Stimulated activated CD8-positive, alpha-beta memory T cell treated with anti-CD3 and anti-CD28 coated beads, Interleukin-4, amount 100 ng/mL, for 24 hours (primary cell): Measurements from ENCODE around the gene LRRC56.
A peak's percentile ranks its signal among the peaks of the same experiment; 100 is the strongest.
"Not testable (repeated sequence)": the region's sequence is repeated elsewhere in the genome, so short reads cannot be mapped to it uniquely, and the experiment has no call there.

ENCODE experiments used
- DNase-seq: peaks from one replicate; pipeline ENCODE4 v3.0.0-alpha.2; 2020; ENCODE audit warnings: low read depth

Gene LRRC56

DNA sequence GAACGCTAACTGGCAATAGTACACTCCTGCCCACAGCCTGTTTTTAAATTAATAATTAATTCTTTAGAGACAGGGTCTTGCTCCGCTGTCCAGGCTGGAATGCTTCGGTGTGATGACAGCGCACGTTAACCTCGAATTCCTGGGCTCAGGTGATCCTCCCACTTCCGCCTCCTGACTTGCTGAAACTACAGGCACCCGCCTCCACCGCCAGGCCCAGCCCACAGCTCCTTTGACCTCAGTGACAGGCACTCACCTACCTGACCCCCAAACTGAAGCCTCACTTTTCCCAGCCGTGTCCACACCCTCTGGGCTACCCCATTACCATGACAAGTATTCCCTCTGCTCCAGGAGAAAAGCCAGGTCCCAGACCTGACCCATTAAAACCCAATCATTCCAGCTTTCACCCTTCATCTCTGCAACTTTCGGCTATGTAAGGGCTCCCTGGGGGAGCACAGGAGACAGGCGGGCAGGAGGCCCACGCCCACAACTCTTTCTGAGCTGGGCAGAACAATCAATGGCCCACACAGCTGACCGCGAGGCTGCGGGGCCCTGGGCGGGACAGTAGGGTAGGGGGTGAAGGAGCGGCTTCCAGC lies 22.5 kb downstream of the LRRC56 start:
- DNase-seq, result no peak

GRCh38 chr11:560305-561147 lies 23.2 kb downstream of the LRRC56 start, which contains the start of the genes LMNTD2 and RASSF7:
LMNTD2 (minus strand) TSS chr11:560738; CDS start chr11:560716, 22 bp downstream.
RASSF7 (plus strand) TSS chr11:560970; CDS start chr11:561769, 799 bp downstream.
- peak; percentile 92 for DNase-seq

DNA sequence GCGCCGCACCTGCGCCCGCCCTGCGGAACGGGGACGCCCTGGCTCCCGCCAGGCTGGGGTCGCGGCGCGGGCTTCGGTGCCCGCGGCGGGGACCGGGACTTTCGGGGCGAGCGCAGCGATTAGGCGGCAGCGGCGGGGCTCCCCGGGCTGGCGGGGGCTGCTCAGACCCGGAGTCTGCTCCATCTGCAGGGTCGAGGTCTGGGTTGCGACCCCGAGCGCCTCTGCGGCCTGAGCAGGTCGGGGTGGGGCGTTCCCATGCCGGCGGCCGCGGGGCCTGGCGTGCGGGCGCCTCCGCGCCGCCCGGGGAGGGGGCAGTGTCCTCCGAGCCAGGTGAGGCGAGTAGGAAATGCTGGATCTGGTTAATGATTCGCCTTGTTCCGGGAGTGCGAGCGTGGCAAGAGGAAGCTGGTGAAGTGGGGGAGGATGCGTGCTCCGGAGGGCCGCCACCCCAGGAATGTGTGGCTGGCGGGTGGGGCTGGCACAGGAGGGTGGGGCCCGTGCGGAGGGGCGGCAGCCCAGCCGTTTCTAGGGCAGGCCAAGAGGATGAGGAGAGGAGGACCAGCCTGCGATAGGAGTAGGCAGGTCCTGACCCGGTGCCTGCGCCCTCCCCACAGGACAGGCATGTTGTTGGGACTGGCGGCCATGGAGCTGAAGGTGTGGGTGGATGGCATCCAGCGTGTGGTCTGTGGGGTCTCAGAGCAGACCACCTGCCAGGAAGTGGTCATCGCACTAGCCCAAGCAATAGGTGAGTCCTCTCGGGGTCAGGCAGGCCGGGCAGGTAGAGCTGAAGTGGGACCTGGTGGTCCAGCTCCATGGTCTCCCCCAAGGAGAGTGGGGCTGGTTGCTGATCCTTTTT lies 24.0 kb downstream of the LRRC56 start:
- DNase-seq, result no peak

DNA sequence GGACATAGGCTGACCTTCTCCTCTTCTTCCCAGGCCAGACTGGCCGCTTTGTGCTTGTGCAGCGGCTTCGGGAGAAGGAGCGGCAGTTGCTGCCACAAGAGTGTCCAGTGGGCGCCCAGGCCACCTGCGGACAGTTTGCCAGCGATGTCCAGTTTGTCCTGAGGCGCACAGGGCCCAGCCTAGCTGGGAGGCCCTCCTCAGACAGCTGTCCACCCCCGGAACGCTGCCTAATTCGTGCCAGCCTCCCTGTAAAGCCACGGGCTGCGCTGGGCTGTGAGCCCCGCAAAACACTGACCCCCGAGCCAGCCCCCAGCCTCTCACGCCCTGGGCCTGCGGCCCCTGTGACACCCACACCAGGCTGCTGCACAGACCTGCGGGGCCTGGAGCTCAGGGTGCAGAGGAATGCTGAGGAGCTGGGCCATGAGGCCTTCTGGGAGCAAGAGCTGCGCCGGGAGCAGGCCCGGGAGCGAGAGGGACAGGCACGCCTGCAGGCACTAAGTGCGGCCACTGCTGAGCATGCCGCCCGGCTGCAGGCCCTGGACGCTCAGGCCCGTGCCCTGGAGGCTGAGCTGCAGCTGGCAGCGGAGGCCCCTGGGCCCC lies 24.8 kb downstream of the LRRC56 start:
- no peak for DNase-seq

DNA sequence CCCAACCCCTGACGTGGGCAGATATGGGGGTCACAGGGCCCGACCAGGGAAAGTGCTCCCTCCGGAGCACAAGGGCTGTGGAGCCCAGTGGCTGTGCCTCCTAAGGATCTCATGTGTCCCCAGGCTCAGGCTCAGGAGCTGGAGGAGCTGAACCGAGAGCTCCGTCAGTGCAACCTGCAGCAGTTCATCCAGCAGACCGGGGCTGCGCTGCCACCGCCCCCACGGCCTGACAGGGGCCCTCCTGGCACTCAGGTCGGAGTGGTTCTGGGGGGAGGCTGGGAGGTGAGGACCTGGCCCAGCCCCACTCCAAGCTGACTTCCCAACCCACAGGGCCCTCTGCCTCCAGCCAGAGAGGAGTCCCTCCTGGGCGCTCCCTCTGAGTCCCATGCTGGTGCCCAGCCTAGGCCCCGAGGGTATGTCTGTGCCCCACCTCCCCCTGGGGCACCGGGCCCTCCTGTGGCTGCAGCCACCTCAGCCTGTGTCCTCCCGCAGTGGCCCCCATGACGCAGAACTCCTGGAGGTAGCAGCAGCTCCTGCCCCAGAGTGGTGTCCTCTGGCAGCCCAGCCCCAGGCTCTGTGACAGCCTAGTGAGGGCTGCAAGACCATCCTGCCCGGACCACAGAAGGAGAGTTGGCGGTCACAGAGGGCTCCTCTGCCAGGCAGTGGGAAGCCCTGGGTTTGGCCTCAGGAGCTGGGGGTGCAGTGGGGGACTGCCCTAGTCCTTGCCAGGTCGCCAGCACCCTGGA lies 25.9 kb downstream of the LRRC56 start:
- DNase-seq, result no peak

GRCh38 chr11:563812-564578 lies 26.7 kb downstream of the LRRC56 start:
- DNase-seq, result no peak

DNA sequence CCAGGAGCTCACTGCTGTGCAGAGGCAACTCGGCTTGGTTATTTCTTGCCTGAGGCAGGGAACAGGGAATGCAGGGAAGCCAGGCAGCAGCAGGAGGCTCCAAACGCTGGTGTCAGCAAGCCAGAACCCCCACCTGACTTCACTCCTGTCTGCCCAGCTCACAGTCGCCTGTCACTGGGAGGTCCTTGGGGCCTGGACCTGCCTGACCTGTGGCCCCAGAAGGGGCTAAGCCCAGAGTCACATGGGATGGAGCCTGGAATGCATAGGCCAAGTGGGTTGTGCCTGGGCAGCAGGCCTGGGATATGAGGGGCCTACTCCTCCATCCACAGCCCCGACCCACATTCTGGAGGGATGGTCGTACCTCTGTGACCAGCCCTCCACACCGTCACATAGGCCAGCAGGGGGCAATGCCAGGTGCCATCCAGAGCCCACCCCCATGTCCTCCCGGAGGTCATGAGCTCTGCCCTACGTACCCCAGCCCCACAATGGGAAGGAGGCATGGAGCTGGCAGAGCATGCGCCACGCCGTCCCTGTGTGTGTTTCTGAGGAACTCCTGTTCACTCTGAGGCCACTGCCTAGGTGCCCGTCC lies 28.7 kb downstream of the LRRC56 start:
- DNase-seq, result no peak

GRCh38 chr11:567011-567628 lies 29.8 kb downstream of the LRRC56 start:
- DNase-seq, result no peak

DNA sequence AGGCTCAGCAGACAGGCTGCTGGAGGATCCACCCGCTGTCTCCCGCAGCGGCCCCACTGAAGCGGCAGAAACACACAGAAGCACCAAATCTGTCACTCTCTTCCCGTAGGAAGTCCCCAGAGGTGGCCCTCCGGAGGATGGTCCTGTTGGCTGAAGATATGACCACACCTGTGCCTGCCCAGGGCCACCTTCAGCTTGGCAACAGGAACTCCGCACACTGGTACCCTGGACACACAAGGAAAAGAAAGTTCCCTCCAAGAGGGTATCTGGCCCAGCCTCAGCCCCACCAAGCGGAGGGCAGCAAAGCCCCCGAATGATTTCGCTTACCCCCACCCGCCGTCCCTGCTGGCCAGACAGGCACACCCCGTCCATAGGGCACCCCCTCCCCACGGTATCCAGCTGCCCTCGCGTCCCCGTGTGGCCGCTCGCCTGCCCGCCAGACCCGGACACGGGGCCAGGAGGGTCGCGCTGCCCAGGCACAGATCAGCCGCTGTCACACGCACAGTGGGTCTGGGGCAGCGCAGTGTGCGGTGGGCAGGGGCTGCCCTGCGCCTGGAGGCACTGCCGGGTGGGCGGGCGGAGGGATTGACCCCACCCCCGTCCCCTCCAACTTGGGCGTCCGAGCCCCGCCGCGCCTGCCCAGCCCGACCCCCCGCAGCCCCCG lies 30.4 kb downstream of the LRRC56 start:
- no peak for DNase-seq

- peak; percentile 87 for DNase-seq
Measured at GRCh38 chr11:568306-569157, 31.2 kb downstream of the LRRC56 start.

DNA sequence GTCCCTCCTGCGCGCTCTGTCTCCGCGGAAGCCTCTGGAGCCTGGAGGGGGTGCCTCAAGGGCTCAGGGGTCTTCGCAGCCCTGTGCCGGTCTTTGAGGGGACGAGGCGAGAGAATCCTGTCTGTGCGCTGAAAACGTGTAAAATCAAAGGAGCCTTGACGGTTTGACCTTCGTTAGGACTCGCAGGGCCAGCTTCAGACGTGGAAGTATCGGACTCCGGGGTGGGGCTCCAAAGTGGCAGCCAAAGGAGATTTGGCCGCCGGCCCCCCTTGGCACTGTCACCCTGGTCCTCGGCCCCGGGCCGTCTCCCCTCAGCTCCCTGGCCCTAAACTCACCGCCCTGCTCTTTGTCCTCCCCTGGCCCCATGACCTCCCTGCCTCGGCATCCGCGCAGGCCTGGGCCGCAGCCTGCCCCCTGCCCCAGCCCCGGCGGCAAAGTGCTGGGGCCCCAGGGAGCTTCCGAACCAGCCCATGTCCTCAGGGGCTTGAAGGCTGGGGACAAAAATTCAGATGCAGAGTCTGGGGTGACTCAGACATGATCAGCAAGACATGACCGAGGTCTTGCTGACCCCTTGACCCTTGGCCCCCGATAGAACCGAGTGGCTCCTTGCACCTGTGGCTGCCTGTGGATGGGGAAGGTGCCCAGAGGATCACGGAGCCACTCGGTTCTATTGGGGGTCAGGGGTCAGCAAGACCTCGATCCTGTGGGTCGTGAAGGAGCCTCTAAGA lies 32.0 kb downstream of the LRRC56 start:
- DNase-seq, result no peak

DNA sequence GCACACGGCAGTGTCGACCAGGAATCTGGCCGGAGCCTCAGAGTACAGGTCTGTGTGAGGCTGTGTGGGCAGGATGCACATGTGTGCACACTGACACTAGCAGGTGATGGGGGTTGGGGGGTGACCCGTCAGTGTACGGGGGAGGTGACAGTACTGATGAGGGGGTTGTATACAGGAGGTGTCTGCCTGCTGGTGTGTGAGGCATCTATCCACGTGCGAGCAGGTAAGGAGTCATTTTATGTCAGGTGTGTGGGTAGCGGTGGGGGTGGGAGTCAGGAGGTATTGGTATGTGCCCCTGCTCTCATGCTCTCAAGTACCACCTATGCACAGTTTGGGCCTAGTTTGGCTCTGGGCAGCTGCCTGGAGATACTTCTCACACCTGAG lies 34.5 kb downstream of the LRRC56 start:
- DNase-seq, result no peak

- no peak for DNase-seq
Measured at GRCh38 chr11:573146-573759, 35.9 kb downstream of the LRRC56 start.

DNA sequence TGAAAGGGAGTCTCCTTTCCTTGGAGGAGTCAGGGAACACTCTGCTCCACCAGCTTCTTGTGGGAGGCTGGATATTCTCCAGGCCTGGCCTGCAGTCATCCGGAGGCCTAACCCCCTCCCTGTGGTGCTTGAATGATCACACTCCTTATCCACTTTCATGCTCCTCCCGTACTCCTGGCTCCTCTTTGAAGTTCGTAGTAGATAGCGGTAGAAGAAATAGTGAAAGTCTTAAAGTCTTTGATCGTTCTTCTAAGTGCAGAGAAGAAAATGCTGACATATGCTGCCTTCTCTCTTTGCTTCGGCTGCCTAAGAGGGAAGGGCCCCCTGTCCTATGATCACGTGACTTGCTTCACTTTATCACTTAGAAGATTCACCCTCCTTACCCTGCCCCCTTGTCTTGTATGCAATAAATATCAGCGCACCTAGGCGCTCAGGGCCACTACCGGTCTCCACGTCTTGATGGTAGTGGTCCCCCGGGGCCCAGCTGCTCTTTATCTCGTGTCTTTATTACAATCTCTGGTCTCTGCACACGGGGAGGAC lies 36.8 kb downstream of the LRRC56 start:
- DNase-seq, result not testable (repeated sequence)

GRCh38 chr11:574632-575312 lies 37.4 kb downstream of the LRRC56 start:
- no peak for DNase-seq

DNA sequence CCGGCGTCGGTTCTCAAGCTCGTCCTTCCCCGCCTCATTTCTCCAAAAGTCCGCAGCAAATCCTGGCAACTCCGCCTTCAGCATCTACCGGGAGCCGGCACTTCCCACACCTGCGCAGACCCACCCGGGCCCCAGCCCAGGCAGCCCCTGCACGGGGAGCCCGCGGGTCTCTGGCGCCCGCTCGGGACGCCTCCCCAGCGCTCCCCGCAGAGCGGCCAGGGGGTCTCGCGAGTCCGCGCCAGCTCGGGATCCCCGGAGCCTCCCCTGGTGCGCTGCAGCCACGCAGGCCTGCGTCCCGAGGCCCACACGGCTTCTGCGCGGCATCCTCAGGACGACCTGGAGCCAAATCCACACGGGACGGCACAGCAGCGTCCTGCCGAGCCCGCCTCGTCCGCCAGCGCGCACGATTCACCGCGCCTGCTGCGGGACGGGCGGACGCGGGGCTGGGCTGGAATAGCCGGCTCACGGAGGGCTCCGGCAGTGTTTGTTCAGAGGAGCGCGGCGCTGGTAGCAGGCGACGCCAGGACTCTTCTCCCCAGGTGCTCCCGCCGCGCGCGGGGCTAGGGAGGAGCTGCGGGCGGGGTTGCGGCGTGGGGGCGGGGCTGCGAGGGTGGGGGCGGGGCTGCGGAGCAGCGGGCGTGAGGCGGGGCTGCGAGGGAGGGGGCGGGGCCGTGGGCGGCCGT lies 38.1 kb downstream of the LRRC56 start:
- no peak for DNase-seq
